ENCODE measurements around the gene WEE2. TPM values are rescaled to one million over a fixed set of nuclear protein-coding genes. Genes with fewer than 3 reads are reported as not detected.
"Not testable (repeated sequence)": the region's sequence is repeated elsewhere in the genome, so short reads cannot be mapped to it uniquely, and the experiment has no call there.

WEE2 gene
- total RNA-seq, 1 donor from 2014 or later: not detected

- Histone ChIP-seq H3K9ac (ENCODE audit: low read depth in 1 of 3, low read length in 3 of 3) (peak overlapping the region in 1 of 3 donors; percentile 33), H3K4me1 (ENCODE audit: control insufficient read depth in 3 of 3, insufficient read depth in 3 of 3, low read length in 3 of 3) (no peaks in the 10 kb centered on the region), H3K9me3 (ENCODE audit: control insufficient read depth in 3 of 3, low read length in 3 of 3) (no peaks in the 10 kb centered on the region), H3K27me3 (ENCODE audit: control insufficient read depth in 3 of 3, insufficient read depth in 3 of 3, low read length in 3 of 3) (no peaks in the 10 kb centered on the region), H3K4me3 (ENCODE audit: low read length in 3 of 3) (no peak overlapping the region), H3K27ac (ENCODE audit: low read depth, low read length) (no peak overlapping the region), H3K36me3 (ENCODE audit: control insufficient read depth in 3 of 3, insufficient read depth in 3 of 3, low read length in 3 of 3) (no peaks in the 10 kb centered on the region)
Measured at GRCh38 chr7:141731476-141732149, 23.5 kb downstream of the WEE2 start.

- no peaks in the 10 kb centered on the region for H3K9me3 ChIP-seq (ENCODE audit: control insufficient read depth in 3 of 3, low read length in 3 of 3)
- peaks cover 7 to 23% (median 15%) of the 10 kb centered on the region in 3 donors for H3K4me1 ChIP-seq (ENCODE audit: control insufficient read depth in 3 of 3, insufficient read depth in 3 of 3, low read length in 3 of 3)
- H3K4me3 ChIP-seq (ENCODE audit: low read length in 3 of 3): peak overlapping the region; percentile 99 to 100 (median 99)
- H3K9ac ChIP-seq (ENCODE audit: low read depth in 1 of 3, low read length in 3 of 3): peak overlapping the region in 2 of 3 donors; percentile 83 to 87
- no peaks in the 10 kb centered on the region for H3K27me3 ChIP-seq (ENCODE audit: control insufficient read depth in 3 of 3, insufficient read depth in 3 of 3, low read length in 3 of 3)
- peak overlapping the region; percentile 79 for H3K27ac ChIP-seq (ENCODE audit: low read depth, low read length)
- peaks cover 10 to 25% (median 16%) of the 10 kb centered on the region in 3 donors for H3K36me3 ChIP-seq (ENCODE audit: control insufficient read depth in 3 of 3, insufficient read depth in 3 of 3, low read length in 3 of 3)
Measured at GRCh38 chr7:141737118-141737835, 29.1 kb downstream of the WEE2 start.

- peak within 1 kb of the TSS; percentile 83 to 89 (median 87) for H3K9ac ChIP-seq (ENCODE audit: low read depth in 1 of 3, low read length in 3 of 3)
- H3K27me3 ChIP-seq (ENCODE audit: control insufficient read depth in 3 of 3, insufficient read depth in 3 of 3, low read length in 3 of 3): no peaks in the 10 kb centered on the region
- peak within 1 kb of the TSS; percentile 99 to 100 (median 99) for H3K4me3 ChIP-seq (ENCODE audit: low read length in 3 of 3)
- no peaks in the 10 kb centered on the region for H3K9me3 ChIP-seq (ENCODE audit: control insufficient read depth in 3 of 3, low read length in 3 of 3)
- H3K4me1 ChIP-seq (ENCODE audit: control insufficient read depth in 3 of 3, insufficient read depth in 3 of 3, low read length in 3 of 3): peaks cover 7 to 23% (median 15%) of the 10 kb centered on the region in 3 donors
- peak within 1 kb of the TSS; percentile 79 for H3K27ac ChIP-seq (ENCODE audit: low read depth, low read length)
- H3K36me3 ChIP-seq (ENCODE audit: control insufficient read depth in 3 of 3, insufficient read depth in 3 of 3, low read length in 3 of 3): peaks cover 10 to 31% (median 19%) of the 10 kb centered on the region in 3 donors
Measured at GRCh38 chr7:141737836-141738591, 29.9 kb downstream of the WEE2 start, which contains the start of gene SSBP1. Gene SSBP1, plus strand, starts transcription at chr7:141738358. Its CDS starts 809 bp downstream, at chr7:141739167.

- Histone ChIP-seq H3K9me3 (ENCODE audit: control insufficient read depth in 3 of 3, low read length in 3 of 3) (no peaks in the 10 kb centered on the region), H3K36me3 (ENCODE audit: control insufficient read depth in 3 of 3, insufficient read depth in 3 of 3, low read length in 3 of 3) (peaks cover 15 to 37% (median 25%) of the 10 kb centered on the region in 3 donors), H3K27ac (ENCODE audit: low read depth, low read length) (peak overlapping the region; percentile 79), H3K9ac (ENCODE audit: low read depth in 1 of 3, low read length in 3 of 3) (peak overlapping the region; percentile 83 to 89 (median 87)), H3K27me3 (ENCODE audit: control insufficient read depth in 3 of 3, insufficient read depth in 3 of 3, low read length in 3 of 3) (no peaks in the 10 kb centered on the region), H3K4me1 (ENCODE audit: control insufficient read depth in 3 of 3, insufficient read depth in 3 of 3, low read length in 3 of 3) (peaks cover 7 to 23% (median 15%) of the 10 kb centered on the region in 3 donors), H3K4me3 (ENCODE audit: low read length in 3 of 3) (peak overlapping the region; percentile 99 to 100 (median 99))
Measured at GRCh38 chr7:141738592-141739013, 30.4 kb downstream of the WEE2 start.

- H3K36me3 ChIP-seq (ENCODE audit: control insufficient read depth in 3 of 3, insufficient read depth in 3 of 3, low read length in 3 of 3): peaks cover 20 to 43% (median 31%) of the 10 kb centered on the region in 3 donors
- no peaks in the 10 kb centered on the region for H3K9me3 ChIP-seq (ENCODE audit: control insufficient read depth in 3 of 3, low read length in 3 of 3)
- no peaks in the 10 kb centered on the region for H3K27me3 ChIP-seq (ENCODE audit: control insufficient read depth in 3 of 3, insufficient read depth in 3 of 3, low read length in 3 of 3)
- no peak overlapping the region for H3K27ac ChIP-seq (ENCODE audit: low read depth, low read length)
- H3K9ac ChIP-seq (ENCODE audit: low read depth in 1 of 3, low read length in 3 of 3): no peak overlapping the region
- H3K4me1 ChIP-seq (ENCODE audit: control insufficient read depth in 3 of 3, insufficient read depth in 3 of 3, low read length in 3 of 3): peaks cover 7 to 23% (median 15%) of the 10 kb centered on the region in 3 donors
- H3K4me3 ChIP-seq (ENCODE audit: low read length in 3 of 3): peak overlapping the region; percentile 99 to 100 (median 99)
Measured at GRCh38 chr7:141739250-141739649, 31.1 kb downstream of the WEE2 start.

- no peaks in the 10 kb centered on the region for H3K9me3 ChIP-seq (ENCODE audit: control insufficient read depth in 3 of 3, low read length in 3 of 3)
- H3K27me3 ChIP-seq (ENCODE audit: control insufficient read depth in 3 of 3, insufficient read depth in 3 of 3, low read length in 3 of 3): no peaks in the 10 kb centered on the region
- H3K9ac ChIP-seq (ENCODE audit: low read depth in 1 of 3, low read length in 3 of 3): no peak overlapping the region
- H3K36me3 ChIP-seq (ENCODE audit: control insufficient read depth in 3 of 3, insufficient read depth in 3 of 3, low read length in 3 of 3): peaks cover 28 to 64% (median 52%) of the 10 kb centered on the region in 3 donors
- H3K4me1 ChIP-seq (ENCODE audit: control insufficient read depth in 3 of 3, insufficient read depth in 3 of 3, low read length in 3 of 3): peaks cover 5 to 21% (median 12%) of the 10 kb centered on the region in 3 donors
- H3K4me3 ChIP-seq (ENCODE audit: low read length in 3 of 3): no peak overlapping the region
- H3K27ac ChIP-seq (ENCODE audit: low read depth, low read length): no peak overlapping the region
Measured at GRCh38 chr7:141742229-141742628, 34.1 kb downstream of the WEE2 start.

GRCh38 chr7:141744131-141744530 is 36.0 kb downstream of the WEE2 start:
- no peak overlapping the region for H3K27ac ChIP-seq (ENCODE audit: low read depth, low read length)
- H3K4me1 ChIP-seq (ENCODE audit: control insufficient read depth in 3 of 3, insufficient read depth in 3 of 3, low read length in 3 of 3): peaks cover 3 to 10% (median 5%) of the 10 kb centered on the region in 3 donors
- no peak overlapping the region for H3K4me3 ChIP-seq (ENCODE audit: low read length in 3 of 3)
- H3K27me3 ChIP-seq (ENCODE audit: control insufficient read depth in 3 of 3, insufficient read depth in 3 of 3, low read length in 3 of 3): no peaks in the 10 kb centered on the region
- H3K36me3 ChIP-seq (ENCODE audit: control insufficient read depth in 3 of 3, insufficient read depth in 3 of 3, low read length in 3 of 3): peaks cover 32 to 74% (median 52%) of the 10 kb centered on the region in 3 donors
- no peak overlapping the region for H3K9ac ChIP-seq (ENCODE audit: low read depth in 1 of 3, low read length in 3 of 3)
- H3K9me3 ChIP-seq (ENCODE audit: control insufficient read depth in 3 of 3, low read length in 3 of 3): no peaks in the 10 kb centered on the region

GRCh38 chr7:141748396-141748795 is 40.2 kb downstream of the WEE2 start:
- Histone ChIP-seq H3K9me3 (ENCODE audit: control insufficient read depth in 3 of 3, low read length in 3 of 3) (peaks cover 3 to 7% (median 4%) of the 10 kb centered on the region in 3 donors), H3K27me3 (ENCODE audit: control insufficient read depth in 3 of 3, insufficient read depth in 3 of 3, low read length in 3 of 3) (no peaks in the 10 kb centered on the region), H3K4me1 (ENCODE audit: control insufficient read depth in 3 of 3, insufficient read depth in 3 of 3, low read length in 3 of 3) (no peaks in the 10 kb centered on the region), H3K9ac (ENCODE audit: low read depth in 1 of 3, low read length in 3 of 3) (no peak overlapping the region), H3K36me3 (ENCODE audit: control insufficient read depth in 3 of 3, insufficient read depth in 3 of 3, low read length in 3 of 3) (peaks cover 47 to 77% (median 65%) of the 10 kb centered on the region in 3 donors), H3K4me3 (ENCODE audit: low read length in 3 of 3) (no peak overlapping the region), H3K27ac (ENCODE audit: low read depth, low read length) (no peak overlapping the region)

- not testable (repeated sequence) for H3K4me1 ChIP-seq (ENCODE audit: control insufficient read depth in 3 of 3, insufficient read depth in 3 of 3, low read length in 3 of 3); H3K27ac ChIP-seq (ENCODE audit: low read depth, low read length); H3K27me3 ChIP-seq (ENCODE audit: control insufficient read depth in 3 of 3, insufficient read depth in 3 of 3, low read length in 3 of 3); H3K4me3 ChIP-seq (ENCODE audit: low read length in 3 of 3); H3K9ac ChIP-seq (ENCODE audit: low read depth in 1 of 3, low read length in 3 of 3); H3K9me3 ChIP-seq (ENCODE audit: control insufficient read depth in 3 of 3, low read length in 3 of 3)
- peaks cover 33 to 57% (median 40%) of the 10 kb centered on the region in 3 donors for H3K36me3 ChIP-seq (ENCODE audit: control insufficient read depth in 3 of 3, insufficient read depth in 3 of 3, low read length in 3 of 3)
Measured at GRCh38 chr7:141751904-141752303, 43.8 kb downstream of the WEE2 start.

All from skeletal muscle tissue (tissue), 4 donors.